GM23248 (cell line): Measurements from ENCODE around the gene BAIAP2L2.

Experiments
- EZH2 ChIP-seq: fragments of 200-600 bp; sonication (generic); IDR thresholded peaks from 2 replicates; pipeline ENCODE4 v1.6.1; 2018; ENCODE audit warnings: antibody characterized with exemption, mild to moderate bottlenecking; ENCODE audit not compliant: insufficient read depth, poor library complexity, severe bottlenecking
- EZH2phosphoT487 ChIP-seq: fragments of 200-600 bp; sonication (generic); IDR thresholded peaks from 2 replicates; pipeline ENCODE4 v1.6.1; 2018; ENCODE audit warnings: antibody characterized with exemption, moderate library complexity, mild to moderate bottlenecking, low read depth; ENCODE audit not compliant: insufficient read depth

DNA sequence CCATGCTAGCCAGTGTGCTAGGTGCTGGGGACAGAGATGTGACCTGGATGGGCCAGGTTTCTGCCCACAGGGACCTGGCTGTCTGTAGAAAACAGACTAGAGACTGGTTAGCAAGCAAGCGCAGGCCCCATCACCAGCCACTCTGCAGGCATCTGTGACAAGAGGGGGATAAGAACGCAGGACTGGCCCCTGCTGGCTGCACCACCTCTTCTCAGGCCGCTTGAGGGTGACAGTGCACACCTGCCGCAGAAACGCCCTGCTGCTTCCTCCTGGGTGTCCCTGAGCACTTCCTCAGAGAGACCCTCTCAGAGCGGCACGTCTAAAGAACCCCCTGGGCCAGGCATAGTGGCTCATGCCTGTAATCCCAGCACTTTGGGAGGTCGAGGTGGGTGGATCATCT lies 59.2 kb downstream of the BAIAP2L2 start:
- TF ChIP-seq EZH2 (no peak), EZH2phosphoT487 (no peak)
